HG03139 (cell line): Measurements from ENCODE around the gene RPS6KA2.
"Not testable (repeated sequence)": the region's sequence is repeated elsewhere in the genome, so short reads cannot be mapped to it uniquely, and the experiment has no call there.

Source experiments
- ATAC-seq: cut with Tn5 transposase; IDR thresholded peaks from one replicate; pipeline ENCODE4 v1.9.1; 2021; ENCODE audit not compliant: unreplicated experiment

The RPS6KA2 gene

GRCh38 chr6:166386111-166386510, 240.9 kb downstream of the RPS6KA2 start:
- ATAC-seq, result no peak

GRCh38 chr6:166383802-166384363, 243.2 kb downstream of the RPS6KA2 start:
- ATAC-seq, result peak; percentile 0

- peak; percentile 82 for ATAC-seq
Measured at GRCh38 chr6:166382933-166383801, 243.9 kb downstream of the RPS6KA2 start, which contains the start of gene MPC1. MPC1 (minus strand) TSS chr6:166382940; CDS start chr6:166382876, 64 bp downstream.

- no peak for ATAC-seq
Measured at GRCh38 chr6:166382500-166382932, 244.5 kb downstream of the RPS6KA2 start.

- peak; percentile 42 for ATAC-seq
Measured at GRCh38 chr6:166381733-166382499, 245.1 kb downstream of the RPS6KA2 start.

GRCh38 chr6:166381381-166381732, 245.7 kb downstream of the RPS6KA2 start:
- ATAC-seq, result no peak

- ATAC-seq, result no peak
Measured at GRCh38 chr6:166379800-166380199, 247.3 kb downstream of the RPS6KA2 start.

GRCh38 chr6:166379103-166379586, 247.9 kb downstream of the RPS6KA2 start:
- ATAC-seq, result no peak

GRCh38 chr6:166377721-166378120, 249.3 kb downstream of the RPS6KA2 start:
- ATAC-seq, result no peak

GRCh38 chr6:166375013-166375412, 252.0 kb downstream of the RPS6KA2 start:
- no peak for ATAC-seq

GRCh38 chr6:166370489-166370888, 256.6 kb downstream of the RPS6KA2 start:
- no peak for ATAC-seq

GRCh38 chr6:166369782-166370181, 257.3 kb downstream of the RPS6KA2 start:
- ATAC-seq, result no peak

- ATAC-seq, result no peak
Measured at GRCh38 chr6:166366921-166367320, 260.1 kb downstream of the RPS6KA2 start.

GRCh38 chr6:166365806-166366205, 261.2 kb downstream of the RPS6KA2 start:
- ATAC-seq, result no peak

GRCh38 chr6:166365221-166365620, 261.8 kb downstream of the RPS6KA2 start:
- no peak for ATAC-seq

GRCh38 chr6:166364456-166364855, 262.6 kb downstream of the RPS6KA2 start:
- ATAC-seq, result no peak

- not testable (repeated sequence) for ATAC-seq
Measured at GRCh38 chr6:166362427-166362826, 264.6 kb downstream of the RPS6KA2 start.

- ATAC-seq, result no peak
Measured at GRCh38 chr6:166361077-166361429, 266.0 kb downstream of the RPS6KA2 start.

GRCh38 chr6:166360243-166361076, 266.6 kb downstream of the RPS6KA2 start:
- no peak for ATAC-seq
